Nephron progenitor cell (in vitro differentiated cells): ENCODE data around the gene RENBP.
A peak's percentile ranks its signal among the peaks of the same experiment; 100 is the strongest.

Source experiments
- DNase-seq: peaks from one replicate; pipeline ENCODE4 v3.0.0; 2021
- H3K27ac Mint-ChIP-seq: 2 replicates; pipeline ENCODE4 v1.8.0; 2021; ENCODE audit warnings: mild to moderate bottlenecking, moderate library complexity, mixed read lengths
- H3K27me3 Mint-ChIP-seq: 2 replicates; pipeline ENCODE4 v1.8.0; 2021; ENCODE audit warnings: mild to moderate bottlenecking, low read depth, mixed read lengths; ENCODE audit not compliant: poor library complexity
- H3K36me3 Mint-ChIP-seq: 2 replicates; pipeline ENCODE4 v1.8.0; 2021; ENCODE audit warnings: low read depth, mixed read lengths
- H3K4me1 Mint-ChIP-seq: 2 replicates; pipeline ENCODE4 v1.8.0; 2021; ENCODE audit warnings: mixed read lengths
- H3K4me3 Mint-ChIP-seq: 2 replicates; pipeline ENCODE4 v1.8.0; 2021; ENCODE audit warnings: mild to moderate bottlenecking, moderate library complexity, mixed read lengths
- H3K9me3 Mint-ChIP-seq: 2 replicates; pipeline ENCODE4 v1.8.0; 2021; ENCODE audit warnings: mild to moderate bottlenecking, moderate library complexity, mixed read lengths
- TF ChIP-seq, protein P1 (sequence below): fragments of 200-600 bp; sonication (generic); IDR thresholded peaks from 2 replicates; pipeline ENCODE4 v1.5.0; 2021; ENCODE audit warnings: antibody characterized with exemption

Gene RENBP

GRCh38 chrX:153944140-153944799 is at the start of gene RENBP:
Gene RENBP (minus strand): TSS chrX:153944643. CDS start chrX:153944610, 33 bp downstream.
- Mint-ChIP-seq H3K9me3 (peaks cover 12% of the 10 kb centered on the region), H3K4me3 (peak within 1 kb of the TSS; percentile 62), H3K36me3 (peaks cover 18% of the 10 kb centered on the region), H3K27me3 (peaks cover 15% of the 10 kb centered on the region), H3K27ac (no peak within 1 kb of the TSS), H3K4me1 (peaks cover 45% of the 10 kb centered on the region)
- TF ChIP-seq, protein P1, sequence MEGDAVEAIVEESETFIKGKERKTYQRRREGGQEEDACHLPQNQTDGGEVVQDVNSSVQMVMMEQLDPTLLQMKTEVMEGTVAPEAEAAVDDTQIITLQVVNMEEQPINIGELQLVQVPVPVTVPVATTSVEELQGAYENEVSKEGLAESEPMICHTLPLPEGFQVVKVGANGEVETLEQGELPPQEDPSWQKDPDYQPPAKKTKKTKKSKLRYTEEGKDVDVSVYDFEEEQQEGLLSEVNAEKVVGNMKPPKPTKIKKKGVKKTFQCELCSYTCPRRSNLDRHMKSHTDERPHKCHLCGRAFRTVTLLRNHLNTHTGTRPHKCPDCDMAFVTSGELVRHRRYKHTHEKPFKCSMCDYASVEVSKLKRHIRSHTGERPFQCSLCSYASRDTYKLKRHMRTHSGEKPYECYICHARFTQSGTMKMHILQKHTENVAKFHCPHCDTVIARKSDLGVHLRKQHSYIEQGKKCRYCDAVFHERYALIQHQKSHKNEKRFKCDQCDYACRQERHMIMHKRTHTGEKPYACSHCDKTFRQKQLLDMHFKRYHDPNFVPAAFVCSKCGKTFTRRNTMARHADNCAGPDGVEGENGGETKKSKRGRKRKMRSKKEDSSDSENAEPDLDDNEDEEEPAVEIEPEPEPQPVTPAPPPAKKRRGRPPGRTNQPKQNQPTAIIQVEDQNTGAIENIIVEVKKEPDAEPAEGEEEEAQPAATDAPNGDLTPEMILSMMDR: no peak
- peak; percentile 63 for DNase-seq

GRCh38 chrX:153993978-153994377 is 49.5 kb upstream of the RENBP start:
- TF ChIP-seq, protein P1: no peak
- Mint-ChIP-seq H3K9me3 (peaks cover 72% of the 10 kb centered on the region), H3K36me3 (no peaks in the 10 kb centered on the region), H3K4me1 (peaks cover 23% of the 10 kb centered on the region), H3K27me3 (peaks cover 3% of the 10 kb centered on the region), H3K27ac (no peak overlapping the region), H3K4me3 (no peak overlapping the region)
- DNase-seq: no peak

DNA sequence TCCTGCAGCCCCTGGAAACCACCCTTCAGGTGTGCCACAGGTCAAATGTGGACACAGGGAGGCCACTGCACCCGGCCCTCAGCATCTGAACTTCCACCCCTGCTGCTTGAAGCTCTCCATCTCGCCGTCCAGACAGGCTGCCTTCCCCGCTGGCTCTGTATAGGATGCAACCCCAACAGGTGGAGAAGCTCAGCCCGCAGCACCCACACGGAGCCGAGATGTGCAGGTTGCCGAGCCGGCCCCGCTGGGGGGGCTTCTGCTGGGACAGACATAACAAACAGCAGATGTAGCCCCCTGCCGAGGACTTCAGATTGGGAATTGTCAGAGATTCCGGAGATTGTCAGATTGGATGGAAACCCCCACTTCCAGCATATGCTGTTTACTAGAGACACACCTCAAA is 48.6 kb upstream of the RENBP start:
- Mint-ChIP-seq H3K27ac (no peak overlapping the region), H3K36me3 (no peaks in the 10 kb centered on the region)
- no peak for DNase-seq

GRCh38 chrX:153992180-153992579 is 47.7 kb upstream of the RENBP start:
- TF ChIP-seq, protein P1: no peak
- Mint-ChIP-seq H3K36me3 (no peaks in the 10 kb centered on the region), H3K27ac (no peak overlapping the region), H3K4me1 (peaks cover 25% of the 10 kb centered on the region), H3K27me3 (peaks cover 4% of the 10 kb centered on the region), H3K9me3 (peaks cover 67% of the 10 kb centered on the region), H3K4me3 (no peak overlapping the region)
- no peak for DNase-seq

More for the DNA sequence above, 48.6 kb upstream of the RENBP start:
- TF ChIP-seq, protein P1: no peak
- H3K27me3 Mint-ChIP-seq: peaks cover 3% of the 10 kb centered on the region
- H3K4me3 Mint-ChIP-seq: no peak overlapping the region
- peaks cover 69% of the 10 kb centered on the region for H3K9me3 Mint-ChIP-seq
- H3K4me1 Mint-ChIP-seq: peaks cover 24% of the 10 kb centered on the region

DNA sequence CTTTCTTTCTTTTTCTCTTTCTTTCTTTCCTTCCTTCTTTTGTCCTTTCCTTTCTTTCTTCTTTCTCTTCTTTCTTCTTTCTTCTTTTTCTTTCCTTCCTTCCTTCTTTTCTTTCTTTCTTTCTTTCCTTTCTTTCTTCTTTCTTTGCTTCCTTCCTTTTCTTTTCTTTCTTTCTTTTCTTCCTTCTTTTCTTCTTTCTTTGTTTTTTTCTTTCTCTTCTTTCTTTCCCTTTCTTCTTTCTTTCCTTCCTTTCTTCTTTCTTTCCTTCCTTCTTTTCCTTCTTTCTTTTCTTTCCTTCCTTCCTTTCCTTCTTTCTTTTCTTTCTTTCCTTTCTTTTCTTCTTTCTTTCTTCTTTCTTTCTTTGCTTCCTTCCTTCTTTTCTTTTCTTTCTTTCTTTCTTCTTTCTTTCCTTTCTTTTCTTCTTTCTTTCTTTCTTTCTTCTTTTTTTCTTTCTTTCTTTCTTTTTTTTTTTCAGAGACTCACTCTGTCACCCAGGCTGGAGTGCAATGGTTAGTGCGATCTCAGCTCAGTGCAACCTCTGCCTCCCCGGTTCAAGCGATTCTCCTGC is 46.7 kb upstream of the RENBP start:
- TF ChIP-seq, protein P1: no peak
- H3K9me3 Mint-ChIP-seq: peaks cover 60% of the 10 kb centered on the region
- H3K4me3 Mint-ChIP-seq: no peak overlapping the region
- peaks cover 28% of the 10 kb centered on the region for H3K4me1 Mint-ChIP-seq
- no peak for DNase-seq
- no peaks in the 10 kb centered on the region for H3K36me3 Mint-ChIP-seq
- peaks cover 5% of the 10 kb centered on the region for H3K27me3 Mint-ChIP-seq
- no peak overlapping the region for H3K27ac Mint-ChIP-seq
